ENCODE measurements around the gene CEP128. TPM values are rescaled to one million over a fixed set of nuclear protein-coding genes. Genes with fewer than 3 reads are reported as not detected.

The CEP128 gene
- total RNA-seq, 1 experiment from 2014 or later, result 16.4 TPM

DNA sequence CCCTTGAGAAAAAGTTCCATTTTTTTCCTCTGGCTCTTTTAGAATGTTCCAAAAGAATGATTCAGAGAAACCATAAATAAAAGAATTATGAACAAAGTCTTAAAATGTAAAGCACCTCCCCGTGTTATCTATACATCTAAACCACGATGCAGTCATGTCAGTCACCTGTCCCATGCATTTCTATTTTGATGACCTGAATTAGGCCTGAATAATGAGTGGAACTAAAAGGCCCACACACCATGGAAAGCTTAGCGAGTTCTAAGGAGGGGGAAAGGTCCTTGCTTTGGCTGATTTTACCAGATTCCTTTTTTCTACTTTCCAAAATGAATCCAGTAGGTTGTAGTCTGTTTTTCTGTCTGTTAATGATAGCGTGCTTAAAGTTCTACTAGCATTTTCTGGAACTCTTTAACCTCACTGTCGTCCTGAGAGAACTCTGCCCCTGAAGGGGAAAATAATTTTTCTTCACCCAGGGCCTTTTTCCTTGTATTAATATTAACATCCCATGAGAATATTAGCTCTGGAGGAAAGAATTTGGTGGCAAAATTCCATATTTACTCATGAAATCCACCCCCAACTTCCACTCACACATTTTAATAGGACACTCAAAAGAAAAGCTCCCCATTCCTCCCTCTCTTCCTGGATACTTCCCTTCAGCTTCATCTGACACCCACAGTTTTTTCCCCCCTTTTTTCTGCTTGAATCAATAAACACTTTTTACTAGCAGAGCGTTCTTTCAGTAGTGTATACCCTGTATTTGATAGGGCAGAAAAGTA is 464.0 kb downstream of the CEP128 start:
- ChIA-PET CTCF (no interaction called here), RAD21 (ENCODE audit: low non-redundant PET in 1 of 2, low total read pairs in 2 of 2, uncharacterized antibody in 2 of 2, unreplicated experiment in 2 of 2) (no interaction called here), POLR2A (no interaction called here)
- no TSS peak for BruUV-seq (replicated peaks)
- no peaks in the 10 kb centered on the region for H3K4me1 ChIP-seq (ENCODE audit: control insufficient read depth in 1 of 2, insufficient read depth in 2 of 2, low read length in 2 of 2)
- H3K4me2 ChIP-seq (ENCODE audit: low read length), result no peak overlapping the region
- no peak for TF ChIP-seq ZFX (IDR thresholded peaks at IDR 0.05)
- TF ChIP-seq EZH2 (IDR thresholded peaks at IDR 0.05), result no peak
- TF ChIP-seq, protein P1, sequence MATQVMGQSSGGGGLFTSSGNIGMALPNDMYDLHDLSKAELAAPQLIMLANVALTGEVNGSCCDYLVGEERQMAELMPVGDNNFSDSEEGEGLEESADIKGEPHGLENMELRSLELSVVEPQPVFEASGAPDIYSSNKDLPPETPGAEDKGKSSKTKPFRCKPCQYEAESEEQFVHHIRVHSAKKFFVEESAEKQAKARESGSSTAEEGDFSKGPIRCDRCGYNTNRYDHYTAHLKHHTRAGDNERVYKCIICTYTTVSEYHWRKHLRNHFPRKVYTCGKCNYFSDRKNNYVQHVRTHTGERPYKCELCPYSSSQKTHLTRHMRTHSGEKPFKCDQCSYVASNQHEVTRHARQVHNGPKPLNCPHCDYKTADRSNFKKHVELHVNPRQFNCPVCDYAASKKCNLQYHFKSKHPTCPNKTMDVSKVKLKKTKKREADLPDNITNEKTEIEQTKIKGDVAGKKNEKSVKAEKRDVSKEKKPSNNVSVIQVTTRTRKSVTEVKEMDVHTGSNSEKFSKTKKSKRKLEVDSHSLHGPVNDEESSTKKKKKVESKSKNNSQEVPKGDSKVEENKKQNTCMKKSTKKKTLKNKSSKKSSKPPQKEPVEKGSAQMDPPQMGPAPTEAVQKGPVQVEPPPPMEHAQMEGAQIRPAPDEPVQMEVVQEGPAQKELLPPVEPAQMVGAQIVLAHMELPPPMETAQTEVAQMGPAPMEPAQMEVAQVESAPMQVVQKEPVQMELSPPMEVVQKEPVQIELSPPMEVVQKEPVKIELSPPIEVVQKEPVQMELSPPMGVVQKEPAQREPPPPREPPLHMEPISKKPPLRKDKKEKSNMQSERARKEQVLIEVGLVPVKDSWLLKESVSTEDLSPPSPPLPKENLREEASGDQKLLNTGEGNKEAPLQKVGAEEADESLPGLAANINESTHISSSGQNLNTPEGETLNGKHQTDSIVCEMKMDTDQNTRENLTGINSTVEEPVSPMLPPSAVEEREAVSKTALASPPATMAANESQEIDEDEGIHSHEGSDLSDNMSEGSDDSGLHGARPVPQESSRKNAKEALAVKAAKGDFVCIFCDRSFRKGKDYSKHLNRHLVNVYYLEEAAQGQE (IDR thresholded peaks at IDR 0.05; ENCODE audit: low read depth), result no peak
- no peak for TF ChIP-seq EZH2phosphoT487 (IDR thresholded peaks at IDR 0.05; ENCODE audit: borderline replicate concordance)
- no peak for TF ChIP-seq ELF1 (IDR thresholded peaks at IDR 0.05; ENCODE audit: borderline replicate concordance, low read depth)
- TF ChIP-seq ATF3 (IDR thresholded peaks at IDR 0.05), result no peak
- TF ChIP-seq CBX3 (IDR thresholded peaks at IDR 0.05; ENCODE audit: low read depth), result no peak
- no peak for TF ChIP-seq CEBPB (IDR thresholded peaks at IDR 0.05; ENCODE audit: low read depth)
- TF ChIP-seq SIN3A (IDR thresholded peaks at IDR 0.05; ENCODE audit: low read depth), result no peak
- no peak for TF ChIP-seq SP1 (IDR thresholded peaks at IDR 0.05; ENCODE audit: low read depth)
- TF ChIP-seq CTCF (IDR thresholded peaks at IDR 0.05 in 2 of 3, conservative IDR thresholded peaks at IDR 0.05 in 1 of 3; ENCODE audit: borderline replicate concordance in 1 of 3, insufficient read depth in 1 of 3, low read depth in 2 of 3, low read length in 2 of 3), result no peak
- no peak for TF ChIP-seq MAX (IDR thresholded peaks at IDR 0.05)
- no peak for TF ChIP-seq YY1 (IDR thresholded peaks at IDR 0.05; ENCODE audit: extremely low read depth, insufficient replicate concordance, low read depth, low read length)
- no peak for TF ChIP-seq SRF (IDR thresholded peaks at IDR 0.05; ENCODE audit: low read depth)
- TF ChIP-seq POLR2A (IDR thresholded peaks at IDR 0.05; ENCODE audit: borderline replicate concordance, extremely low read depth, insufficient read depth, insufficient read length), result no peak
- no peak overlapping the region for H2AFZ ChIP-seq (ENCODE audit: low read depth, low read length, poor library complexity, severe bottlenecking)
- H3K9me2 ChIP-seq (ENCODE audit: insufficient read depth), result no peaks in the 10 kb centered on the region
- H3K9me3 ChIP-seq (ENCODE audit: control insufficient read depth in 1 of 2, insufficient read depth in 1 of 2, low read depth in 1 of 2, low read length in 2 of 2), result no peaks in the 10 kb centered on the region
- no peak for ATAC-seq
- DNase-seq (ENCODE audit: low read depth, low spot score), result no peak
- no peak overlapping the region for H3K27ac ChIP-seq (ENCODE audit: low read depth, low read length)
- H4K20me1 ChIP-seq (ENCODE audit: insufficient read depth), result no peaks in the 10 kb centered on the region
- H3K9ac ChIP-seq (ENCODE audit: low read length), result no peak overlapping the region
- no peaks in the 10 kb centered on the region for H3K27me3 ChIP-seq (ENCODE audit: insufficient read depth, low read length)
- no peak overlapping the region for H3K4me3 ChIP-seq (replicated peaks in 1 of 2; ENCODE audit: low read depth in 1 of 2, low read length in 2 of 2)
- intact Hi-C loops (cut with micrococcal nuclease), result no loop called here
- no peaks in the 10 kb centered on the region for H3K79me2 ChIP-seq (ENCODE audit: insufficient read depth, low read length)
- H3K36me3 ChIP-seq (ENCODE audit: control insufficient read depth in 1 of 2, insufficient read depth in 2 of 2, low read length in 2 of 2), result no peaks in the 10 kb centered on the region

Data from HCT116 (cell line).